Forelimb muscle (tissue), 1 donor: Measurements from ENCODE around the gene NUDT16L1. TPM values are rescaled to one million over a fixed set of nuclear protein-coding genes. Genes with fewer than 3 reads are reported as not detected.
"Not testable (repeated sequence)": the region's sequence is repeated elsewhere in the genome, so short reads cannot be mapped to it uniquely, and the experiment has no call there.

Experiments used
- DNase-seq: peaks from one replicate; pipeline ENCODE4 v3.0.0-alpha.2; 2013; ENCODE audit warnings: low read depth
- polyA plus RNA-seq: library from polyadenylated mRNA; unstranded; fragments of 120-200 nt; gene quantifications from one replicate; pipeline ENCODE4 v1.2.1, GENCODE V29; 2013; ENCODE audit not compliant: insufficient read length

Gene NUDT16L1
- 23.3 TPM for polyA plus RNA-seq

DNA sequence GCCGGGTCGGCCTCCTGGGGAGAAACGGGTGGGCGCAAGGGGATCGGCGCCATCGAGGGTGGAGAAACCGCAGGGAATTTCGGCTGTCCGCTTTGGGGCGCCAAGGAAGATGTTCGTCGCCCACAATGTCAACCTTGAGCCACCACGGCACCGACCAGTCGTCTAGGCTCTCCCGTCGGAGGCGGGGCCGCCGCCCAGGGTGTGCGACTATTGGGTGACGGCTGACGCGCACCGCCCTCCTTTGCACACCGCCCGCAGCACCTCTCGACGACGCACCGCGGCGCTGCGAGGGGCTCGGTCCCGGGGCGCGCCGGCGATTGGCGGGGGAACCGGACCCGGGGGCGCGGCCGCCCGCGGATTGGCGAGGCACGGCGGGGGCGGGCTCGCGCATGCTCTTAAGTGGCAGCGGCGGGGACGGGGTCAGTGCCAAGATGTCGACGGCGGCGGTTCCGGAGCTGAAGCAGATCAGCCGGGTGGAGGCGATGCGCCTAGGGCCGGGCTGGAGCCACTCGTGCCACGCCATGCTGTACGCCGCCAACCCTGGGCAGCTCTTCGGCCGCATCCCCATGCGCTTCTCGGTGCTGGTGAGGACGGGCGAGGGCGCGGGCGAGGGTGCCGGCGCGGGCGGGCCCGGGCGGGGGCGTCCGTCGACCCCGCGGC is at the start of gene NUDT16L1:
Gene NUDT16L1 (plus strand): TSS at position 267 of the 660 bp plus-strand sequence. CDS start 165 bp downstream, at position 432.
- peak; percentile 82 for DNase-seq

DNA sequence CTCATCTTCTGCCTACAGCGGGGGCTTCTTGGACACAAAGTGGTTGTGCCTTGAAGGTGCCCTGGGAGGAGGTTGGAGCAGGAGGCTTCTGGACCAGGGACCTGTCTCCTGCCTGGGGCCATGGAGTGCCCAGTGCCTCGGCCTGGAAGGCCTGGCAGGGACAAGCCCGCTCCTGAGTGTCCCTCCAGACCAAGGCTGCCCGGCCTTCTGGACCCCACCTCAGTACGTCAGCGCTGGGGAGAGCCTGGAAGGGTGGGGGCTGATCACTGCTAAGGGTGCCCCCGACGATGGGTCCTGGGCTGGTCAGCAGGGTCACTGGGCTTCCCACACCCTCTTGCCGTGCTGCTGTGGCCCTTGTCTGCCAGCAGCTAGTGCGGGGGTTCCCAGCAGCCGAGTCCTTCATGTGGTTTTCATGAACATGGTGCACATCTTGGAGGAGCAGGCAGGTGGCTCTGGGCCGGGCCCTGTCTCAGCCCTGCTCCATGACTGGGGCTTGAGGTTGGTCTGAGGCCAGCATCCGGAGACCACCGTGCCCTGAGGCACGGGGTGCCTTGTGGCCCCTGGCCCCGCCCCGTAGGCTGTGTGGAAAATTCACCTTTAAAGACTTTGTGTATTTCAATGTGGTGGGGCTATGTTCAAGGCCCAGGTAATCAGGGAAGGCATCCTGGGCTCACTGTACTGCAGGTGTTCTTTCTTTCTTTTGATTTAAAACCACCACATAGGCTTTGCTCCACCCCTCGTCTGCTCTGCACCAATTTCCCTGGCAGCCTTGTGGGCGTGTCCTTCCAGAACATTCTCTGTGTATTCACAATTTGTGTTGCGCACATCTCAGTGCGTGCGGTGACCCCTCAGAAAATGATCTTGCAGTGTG is 46.4 kb upstream of the NUDT16L1 start:
- no peak for DNase-seq

DNA sequence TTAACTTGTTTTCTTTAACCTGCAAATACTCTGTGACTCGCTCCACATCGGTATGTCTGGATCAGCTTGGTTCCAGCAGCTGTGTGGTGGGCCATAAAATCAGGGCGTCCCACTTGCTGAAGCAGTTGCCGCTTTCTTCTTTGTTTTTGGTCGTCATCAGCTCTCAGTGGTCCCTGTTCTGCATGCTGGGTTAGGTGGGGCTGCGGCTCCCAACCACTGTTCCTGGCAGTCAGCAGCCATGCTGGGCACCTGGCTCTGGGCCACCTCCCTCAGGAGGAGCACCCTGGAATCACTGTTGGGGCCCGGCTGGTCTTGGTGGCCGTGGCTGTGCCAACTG is 45.8 kb upstream of the NUDT16L1 start:
- DNase-seq: no peak

DNA sequence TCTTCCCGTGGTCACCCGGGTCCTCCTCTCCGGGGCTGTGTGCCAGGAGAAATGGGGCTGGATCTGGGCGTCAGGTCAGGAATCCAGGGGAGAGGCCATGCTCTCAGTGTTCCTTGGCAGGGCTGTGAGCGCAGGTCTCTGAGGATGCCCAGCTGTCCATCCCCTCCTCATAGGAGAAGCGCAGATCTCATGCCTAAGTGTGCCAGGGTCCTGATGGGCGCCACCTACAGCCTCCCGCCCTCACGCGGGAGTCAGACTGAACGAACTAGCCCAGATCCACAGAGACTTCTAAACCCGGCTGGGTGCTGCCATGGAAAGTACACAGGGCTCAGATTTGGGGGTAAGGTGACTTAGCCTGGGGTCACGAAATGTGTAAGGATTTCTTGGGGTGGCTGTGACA is 44.4 kb upstream of the NUDT16L1 start:
- DNase-seq: no peak

DNA sequence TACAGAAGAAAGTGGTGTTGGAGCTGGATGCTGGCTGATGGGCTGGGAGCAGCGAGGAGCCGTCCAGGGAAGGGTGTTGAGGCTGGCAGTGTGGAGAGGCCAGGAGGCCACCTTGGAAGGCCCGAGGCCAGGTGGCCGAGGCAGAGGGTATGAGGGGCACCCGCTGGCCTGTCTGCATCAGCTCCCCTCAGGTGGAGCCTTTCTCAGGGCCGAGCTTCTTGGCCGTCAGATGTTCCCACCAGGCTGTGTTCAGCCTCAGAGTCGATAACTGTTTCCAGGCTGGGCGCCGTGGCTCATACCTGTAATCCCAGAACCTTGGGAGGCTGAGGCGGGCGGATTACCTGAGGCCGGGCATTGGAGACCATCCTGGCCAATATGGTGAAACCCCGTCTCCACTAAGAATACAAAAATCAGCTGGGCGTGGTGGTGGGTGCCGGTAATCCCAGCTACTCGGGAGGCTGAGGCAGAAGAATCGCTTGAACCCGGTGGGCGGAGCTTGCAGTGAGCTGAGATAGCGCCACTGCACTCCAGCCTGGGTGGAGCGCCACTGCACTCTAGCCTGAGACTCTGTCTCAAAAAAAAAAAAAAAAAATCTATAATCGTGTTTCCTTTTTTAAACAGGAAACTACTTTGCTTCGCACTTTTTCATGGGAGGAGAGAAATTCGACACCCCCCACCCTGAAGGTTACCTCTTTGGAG is 43.5 kb upstream of the NUDT16L1 start:
- DNase-seq: no peak

DNA sequence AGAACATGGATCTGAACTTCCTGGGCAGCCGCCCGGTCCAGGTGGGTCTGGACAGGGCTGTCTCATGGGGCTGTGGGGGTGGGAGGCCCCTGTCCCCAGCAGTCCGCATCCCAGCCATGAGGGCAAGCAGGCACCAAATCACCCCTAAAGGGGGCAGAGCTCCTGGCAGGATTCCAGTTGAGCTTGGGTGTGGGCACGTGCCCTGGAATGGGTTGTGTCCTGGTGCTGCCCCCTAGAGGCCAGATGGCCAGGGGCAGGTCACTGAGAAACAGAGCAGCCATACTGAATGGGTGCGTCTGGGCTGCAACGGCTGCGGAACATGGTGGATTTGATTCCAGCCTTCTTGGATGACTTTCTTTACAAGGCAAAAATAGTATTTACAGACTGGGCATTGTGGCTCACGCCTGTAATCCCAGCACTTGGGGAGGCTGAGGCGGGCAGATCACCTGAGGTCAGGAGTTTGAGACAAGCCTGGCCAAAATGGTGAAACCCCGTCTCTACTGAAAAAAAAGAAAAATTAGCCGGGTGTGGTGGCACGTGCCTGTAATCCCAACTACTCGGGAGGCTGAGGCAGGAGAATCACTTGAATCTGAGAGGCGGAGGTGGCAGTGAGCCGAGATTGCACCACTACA is 42.8 kb upstream of the NUDT16L1 start:
- not testable (repeated sequence) for DNase-seq

DNA sequence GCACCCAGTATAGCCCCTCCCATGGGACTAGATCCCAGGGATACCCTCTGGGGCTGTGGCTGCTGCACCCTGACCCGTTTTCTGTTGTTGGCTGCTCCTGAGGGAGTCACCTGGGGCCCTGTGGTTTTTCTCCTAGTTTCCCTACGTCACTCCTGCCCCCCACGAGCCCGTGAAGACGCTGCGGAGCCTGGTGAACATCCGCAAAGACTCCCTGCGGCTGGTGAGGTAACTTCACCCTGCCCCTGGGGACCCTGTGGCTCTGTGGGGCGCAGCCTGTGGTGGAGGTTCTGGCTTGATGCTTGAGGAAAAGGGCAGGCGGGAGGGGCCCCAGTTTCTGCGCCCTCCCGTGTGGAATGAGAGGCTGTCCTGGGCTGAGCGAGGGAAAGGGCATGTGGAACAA is 41.5 kb upstream of the NUDT16L1 start:
- DNase-seq: no peak

DNA sequence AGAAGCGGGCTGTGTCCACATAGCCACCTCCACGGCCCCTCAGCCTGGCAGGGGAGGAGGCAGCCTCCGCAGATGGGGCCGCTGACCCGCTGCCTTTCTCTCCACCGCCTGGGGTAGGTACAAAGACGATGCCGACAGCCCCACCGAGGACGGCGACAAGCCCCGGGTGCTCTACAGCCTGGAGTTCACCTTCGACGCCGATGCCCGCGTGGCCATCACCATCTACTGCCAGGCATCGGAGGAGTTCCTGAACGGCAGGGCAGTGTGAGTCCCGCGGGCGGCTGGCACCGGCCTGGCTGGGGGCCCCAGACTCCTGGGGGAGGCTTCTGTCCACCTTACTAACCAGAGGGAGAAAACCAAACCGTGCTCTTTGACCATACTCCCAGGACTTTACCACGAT is 40.8 kb upstream of the NUDT16L1 start:
- DNase-seq: no peak

DNA sequence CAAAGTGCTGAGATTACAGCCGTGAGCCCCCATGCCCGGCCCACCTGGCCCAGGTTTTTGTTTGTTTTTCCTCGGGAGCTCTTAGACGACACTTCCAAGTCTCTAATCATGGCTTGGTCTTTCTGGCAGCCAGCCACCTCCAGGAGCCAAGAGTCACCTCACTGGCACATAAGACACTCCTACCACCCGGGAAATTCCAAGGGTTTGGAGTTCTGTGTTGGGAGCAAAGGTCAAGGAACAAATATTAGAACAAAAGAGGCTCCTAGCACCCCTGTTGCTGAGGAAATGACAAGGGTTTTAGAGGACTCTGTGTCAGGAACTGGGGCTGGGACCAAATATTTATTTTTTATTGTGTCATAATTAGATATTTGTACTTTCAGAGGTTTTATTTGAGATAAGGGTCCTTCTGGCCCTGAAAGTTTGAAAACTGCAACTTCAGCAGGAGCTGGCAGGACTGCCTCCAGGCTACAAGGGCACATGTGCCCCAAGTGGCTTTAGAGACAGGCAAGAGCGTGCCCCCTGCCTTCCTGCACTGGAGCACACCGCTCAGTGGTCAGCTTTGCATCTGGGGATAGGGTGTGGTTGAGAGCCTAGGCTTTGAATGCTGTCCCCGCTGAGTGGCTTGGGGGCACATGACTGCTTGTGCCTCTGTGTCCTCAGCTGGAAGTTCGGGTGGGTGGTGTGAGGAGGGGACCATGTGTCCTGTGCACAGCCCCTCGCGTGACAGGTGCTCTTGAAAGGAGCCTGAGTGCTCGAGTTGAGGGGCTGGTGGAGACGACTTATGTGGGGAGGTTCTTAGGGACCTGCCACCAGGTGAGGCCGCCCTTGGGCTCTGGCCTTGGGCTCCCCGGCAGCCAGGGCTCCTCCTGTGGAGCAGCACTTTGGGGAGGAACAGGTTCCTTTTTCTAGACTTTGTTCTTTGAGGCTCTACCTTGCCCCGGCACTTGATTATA is 39.1 kb upstream of the NUDT16L1 start:
- DNase-seq: no peak

DNA sequence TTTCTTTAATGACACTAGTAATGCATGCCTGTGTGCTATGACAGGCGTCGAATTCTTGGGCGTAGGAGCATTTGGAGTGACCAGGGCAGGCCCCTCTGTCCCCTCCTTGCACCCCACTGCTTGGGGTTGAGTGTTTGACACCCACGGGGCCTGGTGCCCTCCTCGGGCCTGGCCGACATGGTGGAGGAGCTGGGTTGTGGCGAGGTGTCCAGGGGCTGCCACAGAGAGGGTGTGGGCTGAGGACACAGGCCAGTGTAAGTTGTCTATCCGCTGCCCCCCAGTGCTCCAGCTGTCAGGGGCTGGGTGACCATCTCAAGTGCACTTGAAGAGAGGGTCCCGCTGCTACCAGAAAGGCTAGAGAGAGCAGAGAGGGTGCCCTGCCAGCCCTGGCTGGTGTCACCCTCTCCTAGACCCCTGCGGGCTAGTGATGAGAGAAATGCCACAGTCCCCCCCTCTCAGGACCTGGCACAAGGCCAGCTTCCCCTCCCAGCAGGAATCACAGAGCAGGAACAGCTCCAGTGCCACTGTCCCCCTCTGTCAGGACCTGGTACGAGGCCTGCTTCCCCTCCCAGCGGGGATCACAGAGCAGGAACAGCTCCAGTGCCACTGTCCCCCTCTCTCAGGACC is 38.3 kb upstream of the NUDT16L1 start:
- DNase-seq: no peak

DNA sequence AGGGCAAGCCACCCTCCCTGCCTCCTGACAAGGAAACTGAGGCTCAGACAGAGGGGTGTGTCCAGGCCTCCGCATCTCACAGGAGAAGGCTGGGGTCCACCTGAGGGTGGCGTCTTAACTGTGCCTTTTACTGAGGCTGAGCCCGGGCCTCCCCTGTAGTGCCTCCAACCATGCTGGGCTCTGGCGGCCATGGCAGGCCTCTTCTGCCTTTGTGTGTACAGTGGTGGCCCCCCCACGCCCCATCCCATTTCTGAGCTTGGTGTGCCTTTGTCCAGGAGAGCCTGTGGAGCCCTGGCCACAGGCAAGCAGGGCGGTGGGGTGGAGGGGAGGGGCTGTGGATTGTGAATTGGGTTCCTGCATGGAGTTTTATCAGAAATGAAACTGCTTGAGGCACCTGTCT is 37.6 kb upstream of the NUDT16L1 start:
- DNase-seq: no peak

DNA sequence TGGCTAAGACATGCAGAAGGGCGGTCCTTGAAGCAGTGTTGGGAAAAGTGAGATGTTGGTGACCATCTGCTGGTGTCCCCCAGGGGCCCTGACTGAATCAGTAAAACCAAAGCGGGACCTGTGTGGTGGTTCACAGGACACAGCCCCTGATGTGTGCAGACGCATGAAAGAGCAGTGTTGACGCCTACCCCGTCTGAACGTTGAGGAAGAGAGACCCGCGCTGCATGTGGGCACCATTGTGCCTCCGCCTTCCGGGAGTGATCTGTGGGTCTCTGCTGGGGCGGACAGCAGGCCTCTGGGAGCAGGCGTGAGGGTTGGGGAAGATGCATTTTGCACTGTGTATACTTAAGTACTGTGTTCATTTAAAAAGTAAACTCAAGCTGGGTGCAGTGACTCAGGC is 37.1 kb upstream of the NUDT16L1 start:
- DNase-seq: no peak

DNA sequence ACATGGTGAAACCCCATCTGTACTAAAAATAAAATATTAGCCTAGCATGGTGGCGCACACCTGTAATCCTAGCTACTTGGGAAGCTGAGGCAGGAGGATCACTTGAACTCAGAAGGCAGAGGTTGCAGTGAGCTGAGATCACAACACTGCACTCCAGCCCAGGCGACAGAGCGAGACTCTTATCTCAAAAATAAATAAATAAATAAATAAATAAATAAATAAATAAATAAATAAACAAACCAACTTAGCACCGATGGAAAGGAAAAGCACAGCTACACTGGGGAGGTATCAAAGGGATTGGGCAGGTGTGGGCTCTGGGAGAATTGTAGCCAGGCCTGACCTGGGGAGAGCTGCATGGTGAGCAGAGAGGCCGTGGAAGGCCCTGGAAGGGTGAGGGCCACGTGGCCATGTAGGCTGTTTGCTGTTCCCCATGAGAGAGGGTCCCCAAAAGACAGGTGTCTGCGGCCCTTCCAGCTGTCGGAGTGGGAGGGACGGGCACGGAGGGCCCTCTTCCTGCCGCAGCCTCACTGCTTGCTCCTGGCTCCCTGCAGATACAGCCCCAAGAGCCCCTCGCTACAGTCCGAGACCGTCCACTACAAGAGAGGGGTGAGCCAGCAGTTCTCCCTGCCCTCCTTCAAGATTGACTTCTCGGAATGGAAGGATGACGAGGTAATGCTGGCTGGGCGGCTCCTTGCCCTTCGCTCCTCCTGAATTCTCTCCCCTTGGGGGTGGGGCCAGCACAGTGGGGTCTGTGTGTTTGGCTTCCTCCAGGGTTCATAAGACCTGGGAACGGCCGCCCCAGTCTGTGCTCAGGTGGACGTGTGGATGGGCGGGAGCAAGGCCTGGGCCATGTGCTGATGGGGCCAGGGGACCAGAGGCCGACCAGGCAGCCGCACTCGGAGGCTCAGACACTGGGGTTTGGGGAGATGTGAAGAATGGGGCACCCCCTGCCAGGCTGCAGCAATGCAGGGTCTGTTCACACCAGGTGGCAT is 36.4 kb upstream of the NUDT16L1 start:
- DNase-seq: no peak

DNA sequence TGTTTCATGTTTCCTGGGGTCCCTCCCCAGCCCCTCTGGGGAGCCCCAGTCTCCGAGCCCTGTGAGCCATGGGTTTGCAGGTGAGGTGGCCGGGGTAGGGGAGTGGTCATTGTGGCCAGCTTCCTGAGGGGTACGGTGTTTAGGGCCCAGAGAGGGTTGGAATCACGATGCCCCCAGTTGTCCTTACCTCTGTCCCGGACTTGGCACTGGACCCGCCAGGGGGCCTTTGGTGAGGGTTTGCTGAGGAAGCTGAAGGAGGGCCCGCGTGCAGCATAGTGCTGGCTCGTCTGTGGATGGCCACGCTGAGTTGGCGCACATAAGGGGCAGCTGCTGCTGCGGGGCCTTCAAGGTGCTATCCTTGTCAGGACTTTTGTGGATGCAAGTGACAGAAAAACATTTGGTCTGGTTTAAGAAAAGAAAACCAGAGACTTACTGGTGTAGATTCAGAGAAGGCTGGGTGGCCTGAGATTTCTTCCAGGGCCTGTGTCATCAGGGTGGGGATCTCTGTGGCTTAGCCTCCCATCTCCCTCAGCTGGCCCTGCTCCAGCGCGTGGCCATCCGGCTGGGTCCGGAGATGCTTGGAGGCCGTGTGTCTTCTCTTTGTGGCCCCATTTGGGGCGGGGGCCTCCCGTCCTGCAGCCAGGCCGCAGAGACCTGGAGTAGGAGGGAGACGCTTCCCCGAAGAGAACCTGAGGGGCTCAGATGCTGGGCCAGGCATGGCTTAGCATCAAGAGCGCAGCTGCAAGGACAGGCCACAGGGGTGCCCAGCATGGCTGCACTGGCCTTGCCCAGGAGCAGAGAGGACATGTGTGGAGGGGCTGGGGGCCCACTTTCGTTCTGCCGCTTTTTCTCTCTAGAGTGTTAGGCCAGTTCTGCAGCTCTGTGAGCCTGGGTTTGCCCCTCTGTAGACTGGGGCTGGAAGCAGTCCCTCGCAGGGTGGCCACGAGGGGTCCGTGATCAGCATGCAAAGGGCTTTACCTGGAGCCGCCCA is 33.7 kb upstream of the NUDT16L1 start:
- DNase-seq: no peak

DNA sequence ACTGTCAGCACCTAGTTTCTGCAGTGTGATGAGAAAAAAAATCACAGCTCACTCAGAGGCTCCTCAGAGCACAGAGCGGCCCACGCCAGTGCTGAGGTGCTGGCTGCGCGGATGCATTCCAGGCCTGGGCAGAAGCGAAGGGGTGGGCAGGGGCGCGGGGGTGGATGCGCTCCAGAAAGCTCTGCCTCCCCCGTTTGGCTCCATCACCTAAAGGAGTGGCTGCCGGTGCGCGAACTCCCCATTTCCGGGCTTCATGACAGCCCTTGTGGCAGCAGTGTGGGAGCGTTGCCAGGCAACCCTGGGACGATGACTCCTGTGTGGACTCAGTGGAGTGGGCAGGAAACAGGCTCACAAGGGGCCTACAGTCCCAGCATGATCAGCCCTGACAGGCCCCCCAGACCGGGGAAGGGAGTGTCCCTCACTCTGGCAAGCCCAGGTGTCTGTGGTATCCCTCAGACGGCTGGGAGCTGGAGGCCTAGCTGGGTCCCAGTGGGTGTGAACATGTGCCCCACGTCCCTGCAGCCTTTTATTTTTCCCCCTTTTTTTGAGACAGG is 32.8 kb upstream of the NUDT16L1 start:
- DNase-seq: no peak

DNA sequence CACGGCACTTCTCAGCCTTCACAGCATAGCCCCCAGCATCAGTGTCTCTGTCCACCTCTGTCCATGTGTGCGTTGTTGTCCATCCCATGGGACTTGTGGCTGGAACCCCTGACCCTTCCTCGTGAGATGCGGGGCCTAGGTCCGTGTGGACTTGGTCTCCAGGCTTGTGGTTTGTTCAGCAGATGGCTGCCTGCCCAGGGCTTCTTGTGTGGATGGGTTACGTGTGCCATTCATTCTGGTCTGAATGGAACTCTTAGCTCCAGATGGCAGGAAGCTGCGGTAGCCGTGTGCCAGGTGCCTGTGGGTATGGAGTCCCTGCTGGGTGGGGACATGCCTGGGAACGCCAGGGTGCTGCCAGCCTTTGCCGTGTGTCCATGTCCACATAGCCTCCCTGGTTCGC is 31.7 kb upstream of the NUDT16L1 start:
- no peak for DNase-seq

DNA sequence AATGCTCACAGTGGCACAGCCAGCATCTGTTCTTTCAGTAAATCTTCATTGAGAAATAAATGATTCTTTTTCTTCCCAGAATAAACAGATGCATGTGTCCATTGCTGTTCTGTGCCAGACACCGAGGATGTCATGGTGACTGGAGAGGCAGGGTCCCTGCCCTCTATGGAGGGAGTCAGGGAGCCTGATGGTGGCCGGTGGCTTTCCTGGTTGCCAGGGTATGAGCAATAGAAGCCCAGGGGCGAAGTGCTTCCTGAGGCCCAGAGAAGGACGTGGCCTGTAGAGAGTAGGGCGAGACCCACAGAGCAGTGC is 29.9 kb upstream of the NUDT16L1 start:
- DNase-seq: no peak
